Colonic mucosa (tissue), 4 donors: Measurements from ENCODE around the gene NAXD. TPM values are rescaled to one million over a fixed set of nuclear protein-coding genes. Genes with fewer than 3 reads are reported as not detected.

ENCODE experiments used
- DNase-seq: peaks from one replicate; pipeline ENCODE4 v3.0.0-alpha.2; 2020
- H3K27ac ChIP-seq: fragments of 200-600 bp; one replicate; pipeline ENCODE4 v1.8.0; 2021
- H3K27me3 ChIP-seq: fragments of 200-600 bp; one replicate; pipeline ENCODE4 v1.8.0; 2021
- H3K36me3 ChIP-seq: fragments of 200-600 bp; one replicate; pipeline ENCODE4 v1.8.0; 2021
- H3K4me1 ChIP-seq: fragments of 200-600 bp; one replicate; pipeline ENCODE4 v1.8.0; 2021; ENCODE audit warnings: mild to moderate bottlenecking
- H3K4me3 ChIP-seq: fragments of 200-600 bp; one replicate; pipeline ENCODE4 v1.8.0; 2021
- H3K9ac ChIP-seq, 2 donors: one replicate each; pipeline ENCODE4 v1.7.0; 2013; ENCODE audit warnings: control low read depth in 2 of 2, low read depth in 2 of 2, low read length in 2 of 2
- H3K9me3 ChIP-seq: fragments of 200-600 bp; one replicate; pipeline ENCODE4 v1.8.0; 2021
- intact Hi-C: fragments of 100-400 bp; cut with DNase I; formaldehyde crosslinking; loops from one replicate; pipeline ENCODE4 v1.14.1; 2022
- total RNA-seq, 2 donors: library from RNA; stranded (reverse); fragmentation: NEBNext Ultra II Directional in 1 of 2; extraction: Animal tissue kit (Norgen Biotek cat#: 25700) in 1 of 2; gene quantifications; one replicate each; pipeline ENCODE4 v1.2.1, GENCODE V29; 2021
- TF ChIP-seq, protein P1 (sequence below): fragments of 200-600 bp; IDR thresholded peaks from one replicate; pipeline ENCODE4 v1.8.0; 2022; ENCODE audit warnings: antibody characterized with exemption, mild to moderate bottlenecking
- donor health status: healthy.
- donor health status: DM: no; HTN: no; CAD: no.
- donor health status: DM: no; HTN: no; CAD: no.

Gene NAXD
- total RNA-seq, 2 donors from 2014 or later: 36.7 to 40.4 TPM

DNA sequence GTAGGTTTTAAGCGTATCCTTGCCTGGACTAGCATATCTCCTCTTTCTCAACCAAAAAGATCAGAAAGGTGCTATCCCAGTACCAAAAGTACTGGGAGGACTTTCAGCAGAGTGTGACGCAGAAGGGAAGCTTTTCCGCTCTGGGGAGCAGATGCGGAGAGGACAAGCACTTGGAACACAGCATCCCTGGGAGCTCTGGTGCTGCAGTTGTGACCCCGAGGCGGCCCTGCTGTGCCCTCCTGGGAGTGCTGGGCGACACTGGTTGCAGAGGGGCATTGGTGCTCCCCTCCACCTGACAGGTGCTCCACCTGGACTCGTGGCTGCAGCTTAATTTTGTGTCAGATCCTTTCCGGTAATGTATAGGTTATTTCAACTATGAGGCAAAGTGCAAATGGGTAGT, 3.4 kb downstream of the NAXD start:
- H3K9me3 ChIP-seq: no peaks in the 10 kb centered on the region
- intact Hi-C loops: loop anchor here (10.0 kb wide), 1 partner anchor 86 kb away; the partner anchor contains the start of gene CARS2
- H3K4me3 ChIP-seq: no peak overlapping the region
- DNase-seq: no peak
- H3K9ac ChIP-seq: no peak overlapping the region
- no peak overlapping the region for H3K27ac ChIP-seq
- H3K4me1 ChIP-seq: peaks cover 4% of the 10 kb centered on the region
- H3K27me3 ChIP-seq: no peaks in the 10 kb centered on the region
- TF ChIP-seq, protein P1, sequence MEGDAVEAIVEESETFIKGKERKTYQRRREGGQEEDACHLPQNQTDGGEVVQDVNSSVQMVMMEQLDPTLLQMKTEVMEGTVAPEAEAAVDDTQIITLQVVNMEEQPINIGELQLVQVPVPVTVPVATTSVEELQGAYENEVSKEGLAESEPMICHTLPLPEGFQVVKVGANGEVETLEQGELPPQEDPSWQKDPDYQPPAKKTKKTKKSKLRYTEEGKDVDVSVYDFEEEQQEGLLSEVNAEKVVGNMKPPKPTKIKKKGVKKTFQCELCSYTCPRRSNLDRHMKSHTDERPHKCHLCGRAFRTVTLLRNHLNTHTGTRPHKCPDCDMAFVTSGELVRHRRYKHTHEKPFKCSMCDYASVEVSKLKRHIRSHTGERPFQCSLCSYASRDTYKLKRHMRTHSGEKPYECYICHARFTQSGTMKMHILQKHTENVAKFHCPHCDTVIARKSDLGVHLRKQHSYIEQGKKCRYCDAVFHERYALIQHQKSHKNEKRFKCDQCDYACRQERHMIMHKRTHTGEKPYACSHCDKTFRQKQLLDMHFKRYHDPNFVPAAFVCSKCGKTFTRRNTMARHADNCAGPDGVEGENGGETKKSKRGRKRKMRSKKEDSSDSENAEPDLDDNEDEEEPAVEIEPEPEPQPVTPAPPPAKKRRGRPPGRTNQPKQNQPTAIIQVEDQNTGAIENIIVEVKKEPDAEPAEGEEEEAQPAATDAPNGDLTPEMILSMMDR: no peak
- H3K36me3 ChIP-seq: no peaks in the 10 kb centered on the region

DNA sequence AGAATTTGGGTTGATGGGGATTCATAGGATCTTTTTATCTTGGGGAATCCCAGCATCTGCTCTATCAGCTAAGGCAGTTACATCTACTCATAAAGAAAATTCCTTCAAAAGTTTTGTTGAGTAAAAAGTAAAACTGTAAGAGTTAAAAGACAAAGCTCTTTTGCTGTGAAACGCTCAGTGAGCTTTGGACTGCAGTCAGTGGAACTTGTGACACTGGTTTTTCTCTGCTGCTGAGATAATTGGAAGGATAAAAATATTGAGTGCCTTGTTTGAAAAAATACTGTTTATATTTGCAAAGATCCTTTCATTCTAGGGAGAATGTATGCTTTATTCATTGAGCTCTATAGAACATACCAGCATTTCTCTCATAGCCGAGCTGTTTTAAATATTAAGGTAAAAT, 5.3 kb downstream of the NAXD start:
- TF ChIP-seq, protein P1: no peak
- no peak overlapping the region for H3K4me3 ChIP-seq

DNA sequence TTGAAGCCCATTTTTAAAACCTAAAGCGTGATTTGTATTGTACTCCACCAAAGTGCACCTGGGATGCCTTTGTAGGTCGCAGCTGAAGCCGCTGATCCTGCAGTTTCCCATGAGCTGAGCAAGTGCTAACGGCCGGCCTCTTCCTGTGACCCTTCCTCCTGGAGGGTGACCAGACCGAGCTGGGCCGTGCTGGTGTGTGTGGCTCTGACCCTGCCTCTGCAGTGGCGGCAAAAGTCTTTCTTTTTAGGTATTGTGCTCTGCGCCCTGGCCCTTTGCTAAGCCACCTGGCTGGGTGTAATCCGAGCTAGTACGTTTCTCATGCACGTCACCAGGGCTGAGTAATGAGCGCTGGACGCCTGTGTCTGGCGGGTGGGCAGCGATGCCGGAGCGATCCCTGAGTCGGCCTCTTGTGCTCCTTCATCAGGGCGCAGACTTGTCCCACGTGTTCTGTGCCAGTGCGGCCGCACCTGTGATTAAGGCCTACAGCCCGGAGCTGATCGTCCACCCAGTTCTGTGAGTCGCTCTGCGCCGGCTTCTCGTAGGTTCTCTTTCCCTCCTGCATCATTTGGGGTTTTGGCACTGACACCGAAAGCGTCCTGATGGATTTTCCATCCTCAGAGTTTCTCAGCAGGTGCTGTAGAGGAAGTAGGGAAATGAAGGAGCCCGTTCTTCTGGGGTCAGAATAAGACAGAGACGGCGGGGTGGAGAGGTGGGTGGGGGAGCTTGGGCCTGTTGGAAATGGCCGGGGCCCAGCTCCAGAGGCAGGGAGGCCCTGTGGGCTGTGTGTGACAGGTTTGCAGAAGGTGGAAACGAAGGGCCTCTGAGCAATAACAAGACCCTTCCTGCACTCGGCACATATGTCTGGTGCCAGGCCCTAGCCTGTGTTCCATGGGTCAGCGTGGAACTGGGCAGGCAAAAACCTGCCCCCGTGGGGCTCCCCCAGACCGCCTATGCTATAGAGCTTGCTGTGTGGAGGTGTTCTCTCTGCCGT, 9.7 kb downstream of the NAXD start:
- no peak overlapping the region for H3K4me3 ChIP-seq
- H3K36me3 ChIP-seq: no peaks in the 10 kb centered on the region
- peak overlapping the region in 1 of 2 donors; percentile 82 for H3K9ac ChIP-seq
- TF ChIP-seq, protein P1: no peak
- H3K4me1 ChIP-seq: peaks cover 5% of the 10 kb centered on the region
- no peaks in the 10 kb centered on the region for H3K27me3 ChIP-seq
- no peak for DNase-seq
- intact Hi-C loops: no loop called here
- H3K27ac ChIP-seq: peak overlapping the region; percentile 51
- H3K9me3 ChIP-seq: no peaks in the 10 kb centered on the region

More for the DNA sequence above, 5.3 kb downstream of the NAXD start:
- Histone ChIP-seq H3K9me3 (no peaks in the 10 kb centered on the region), H3K4me1 (peaks cover 9% of the 10 kb centered on the region), H3K36me3 (no peaks in the 10 kb centered on the region), H3K27ac (no peak overlapping the region), H3K27me3 (no peaks in the 10 kb centered on the region), H3K9ac (no peak overlapping the region)
- intact Hi-C loops: no loop called here
- no peak for DNase-seq

DNA sequence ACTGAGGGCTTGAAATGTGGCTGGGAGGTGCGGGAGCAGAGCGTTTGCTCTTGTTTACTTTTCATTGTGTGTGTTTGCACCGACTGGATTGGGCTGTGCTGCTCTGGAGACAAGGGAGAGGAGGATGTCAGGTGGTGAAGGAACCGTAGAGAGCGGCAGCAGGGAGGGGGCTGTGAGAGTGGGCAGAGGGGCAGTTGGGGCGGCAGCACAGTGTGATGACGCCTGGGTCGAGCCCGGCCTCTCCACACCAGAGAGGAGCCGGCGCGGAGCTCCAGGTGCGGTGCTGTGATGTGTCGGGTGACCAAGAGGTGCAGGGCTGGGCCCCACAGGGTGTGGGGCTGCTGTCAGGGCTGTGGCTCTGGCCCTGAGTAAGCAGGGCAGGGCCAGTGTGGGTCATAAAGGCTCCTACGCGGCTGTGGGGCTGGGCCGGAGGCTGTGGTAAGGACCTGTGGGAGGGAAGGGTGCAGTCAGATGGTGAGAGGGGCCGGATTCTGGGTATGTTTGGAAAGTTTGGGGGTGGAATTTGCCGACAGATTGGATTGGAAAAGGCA, 10.5 kb downstream of the NAXD start:
- peaks cover 5% of the 10 kb centered on the region for H3K4me1 ChIP-seq
- TF ChIP-seq, protein P1: no peak
- no peaks in the 10 kb centered on the region for H3K36me3 ChIP-seq
- no peaks in the 10 kb centered on the region for H3K9me3 ChIP-seq
- H3K27ac ChIP-seq: peak overlapping the region; percentile 51
- peak overlapping the region in 1 of 2 donors; percentile 82 for H3K9ac ChIP-seq
- no peak overlapping the region for H3K4me3 ChIP-seq
- H3K27me3 ChIP-seq: no peaks in the 10 kb centered on the region
- DNase-seq: peak; percentile 76
- intact Hi-C loops: no loop called here

DNA sequence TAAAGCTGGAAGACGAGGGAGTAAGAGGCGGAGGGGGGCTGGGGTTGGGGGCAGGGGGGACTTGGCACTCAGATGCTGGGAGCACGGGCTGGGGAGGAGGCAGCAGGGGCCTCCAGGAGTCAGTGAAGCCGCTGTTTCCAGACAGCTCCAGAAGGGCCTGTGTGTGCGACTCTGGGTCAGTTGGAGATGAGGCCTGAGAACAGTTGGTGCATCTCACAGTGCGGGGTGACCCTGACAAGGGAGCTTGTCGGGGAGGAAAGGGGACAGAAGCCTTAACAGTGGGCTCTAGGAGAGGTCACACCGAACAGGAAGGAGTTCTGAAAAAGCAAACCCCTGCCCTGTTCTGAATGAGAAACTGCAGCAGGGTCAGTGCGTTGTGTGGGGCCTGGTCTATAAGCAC, 11.2 kb downstream of the NAXD start:
- H3K36me3 ChIP-seq: no peaks in the 10 kb centered on the region
- H3K27ac ChIP-seq: no peak overlapping the region
- intact Hi-C loops: no loop called here
- H3K4me3 ChIP-seq: no peak overlapping the region
- TF ChIP-seq, protein P1: no peak
- H3K27me3 ChIP-seq: no peaks in the 10 kb centered on the region
- no peaks in the 10 kb centered on the region for H3K9me3 ChIP-seq
- no peak for DNase-seq
- H3K4me1 ChIP-seq: peaks cover 5% of the 10 kb centered on the region
- H3K9ac ChIP-seq: no peak overlapping the region
